Colon (tissue), 2 donors: ENCODE results near the gene CNPY2.
"Not testable (repeated sequence)": the region's sequence is repeated elsewhere in the genome, so short reads cannot be mapped to it uniquely, and the experiment has no call there.

Source experiments
- FAIRE-seq: peaks from 2 replicates; lab custom pipeline; 2012; peaks lifted over from hg19 to GRCh38; lab: Jason Lieb, UNC
- donor health status: control.
- donor health status: control.

The CNPY2 gene

DNA sequence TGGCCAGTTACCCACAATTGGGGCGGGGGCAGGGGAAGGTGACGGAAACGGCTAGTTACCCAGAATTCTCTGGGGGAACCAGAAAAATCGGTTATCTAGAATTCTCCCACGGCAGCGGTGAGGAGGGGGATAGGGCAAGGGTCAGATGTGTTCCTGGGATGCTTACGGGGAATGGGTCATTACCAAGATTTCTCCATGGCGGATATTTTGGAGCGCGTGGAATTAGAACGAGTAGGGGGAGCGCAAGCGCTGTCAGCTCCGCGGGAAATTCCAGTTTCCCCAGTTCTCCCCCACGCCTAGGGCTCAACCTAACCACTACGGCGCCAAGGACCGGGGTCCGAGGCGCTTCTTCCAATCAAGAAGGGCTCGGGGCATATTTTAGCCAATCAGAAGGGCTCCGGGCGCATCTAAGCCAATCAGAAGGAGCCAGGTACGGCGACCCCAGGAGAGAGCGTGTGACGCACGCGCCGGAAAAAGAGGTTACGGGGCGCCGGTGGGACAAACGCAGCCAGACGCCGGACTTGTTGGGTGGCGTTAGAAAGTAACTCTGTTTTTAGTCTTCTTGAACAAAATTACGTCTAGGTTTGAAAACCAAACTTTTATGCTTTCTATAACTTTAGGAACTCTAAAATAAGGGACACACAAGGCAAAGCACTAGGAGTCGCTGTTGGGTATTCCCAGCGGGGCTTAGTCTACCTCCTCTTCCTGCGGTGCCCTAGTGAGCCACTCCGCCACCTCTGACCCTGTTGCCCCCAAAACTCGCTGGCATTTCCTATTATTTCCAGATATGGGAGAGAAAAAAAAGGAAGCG, 18.1 kb upstream of the CNPY2 start, which contains the start of gene PAN2:
PAN2 (minus strand) TSS at position 322 of the 811 bp plus-strand sequence. CDS start 906 bp downstream, outside the sequence.
- FAIRE-seq: no peak

DNA sequence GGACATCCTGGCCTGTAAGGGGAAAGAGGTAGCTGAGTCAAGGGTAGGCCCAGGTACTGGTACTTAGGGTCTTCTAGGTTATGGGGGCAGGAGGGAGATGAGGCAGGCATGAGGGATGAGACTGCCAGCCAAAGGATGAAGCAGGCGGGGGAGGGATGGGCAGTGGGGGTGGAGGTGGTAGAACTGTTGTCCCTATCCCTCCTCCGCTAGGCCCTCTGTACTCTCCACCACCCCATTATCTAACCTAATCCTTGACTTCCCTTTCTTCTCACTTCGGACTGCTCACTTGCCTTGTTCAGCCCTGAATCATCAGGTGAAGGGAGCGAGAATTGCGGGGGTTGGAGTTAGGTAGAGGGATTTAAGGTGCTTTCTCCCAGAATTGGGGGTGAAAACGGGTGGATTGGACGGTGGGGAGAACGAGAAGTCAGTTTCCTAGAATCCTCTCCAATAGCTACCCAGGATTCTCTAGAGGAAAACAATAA, 17.4 kb upstream of the CNPY2 start:
- no peak for FAIRE-seq

DNA sequence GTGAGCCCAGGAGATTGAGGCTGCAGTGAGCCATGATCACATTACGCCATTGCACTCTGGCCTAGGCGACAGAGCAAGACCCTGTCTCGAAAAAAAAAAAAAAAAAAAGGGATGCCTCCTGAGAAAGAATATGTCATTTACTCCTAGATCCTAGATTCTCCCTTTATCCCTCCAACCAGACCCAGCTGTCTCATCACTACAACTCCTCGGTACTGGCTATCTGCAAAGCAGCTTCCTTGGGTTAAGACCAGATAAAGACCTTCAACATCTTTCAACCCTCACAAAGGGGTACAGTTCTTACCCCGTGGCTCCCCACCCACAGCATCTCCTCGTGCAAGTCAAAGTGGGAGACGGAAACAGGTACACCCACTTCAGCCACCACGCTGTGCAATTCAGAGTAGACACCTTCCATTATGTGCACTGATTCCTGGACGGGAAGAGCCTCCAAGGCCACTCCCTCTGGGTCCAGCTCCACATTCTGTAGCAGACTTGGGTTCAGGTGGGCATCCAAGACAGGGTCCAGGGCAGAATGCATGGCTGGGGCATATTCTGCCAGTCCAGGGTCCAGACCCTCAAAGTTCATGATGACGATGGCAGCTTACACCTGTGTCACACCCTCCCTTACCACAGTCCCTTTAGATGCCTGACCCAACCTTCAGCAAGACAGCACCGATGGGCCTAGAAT, 16.9 kb upstream of the CNPY2 start:
- FAIRE-seq: no peak

DNA sequence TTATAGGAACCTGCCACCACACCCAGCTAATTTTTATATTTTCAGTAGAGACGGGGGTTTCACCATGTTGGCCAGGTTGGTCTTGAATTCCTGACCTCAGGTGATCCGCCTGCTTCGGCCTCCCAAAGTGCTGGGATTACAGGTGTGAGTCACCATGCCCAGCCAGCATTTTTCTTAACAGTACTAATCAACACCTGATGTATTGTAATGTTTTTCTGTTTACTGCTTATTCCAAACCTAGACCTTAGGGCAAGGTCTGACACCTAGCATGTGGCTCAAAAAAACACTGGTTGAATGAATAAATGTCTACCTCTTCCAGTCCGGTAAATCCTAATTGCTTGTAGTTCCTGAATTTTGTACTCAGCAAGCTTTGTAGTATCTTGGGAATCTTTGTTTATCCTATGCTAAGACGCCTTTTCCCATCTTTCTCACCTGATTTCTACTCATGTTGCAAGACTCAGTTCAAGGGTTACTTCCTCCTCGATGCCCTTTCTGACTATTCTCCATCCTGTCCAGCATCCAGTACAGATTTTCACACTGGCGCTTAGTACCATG, 15.2 kb upstream of the CNPY2 start:
- FAIRE-seq: no peak

DNA sequence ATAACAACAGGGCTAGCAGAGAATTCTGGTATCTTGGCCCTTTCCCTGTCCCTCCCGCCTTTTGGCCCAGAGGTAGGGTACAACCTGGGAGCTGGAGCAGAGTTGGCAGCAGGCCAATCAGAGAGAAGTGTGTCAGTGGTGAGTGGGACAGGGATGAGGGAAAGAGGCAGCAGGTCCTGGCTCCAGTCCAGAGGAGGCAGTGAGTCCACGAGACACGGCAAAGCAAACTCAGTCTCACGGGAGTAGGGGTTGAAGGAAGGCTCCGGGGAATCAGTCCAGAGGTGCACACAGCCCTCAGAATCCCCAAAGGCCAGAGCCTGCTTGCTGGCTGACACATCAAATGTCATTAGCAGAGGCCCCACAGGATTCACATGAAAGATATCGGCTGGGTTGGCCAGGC, 10.7 kb upstream of the CNPY2 start:
- FAIRE-seq: no peak

DNA sequence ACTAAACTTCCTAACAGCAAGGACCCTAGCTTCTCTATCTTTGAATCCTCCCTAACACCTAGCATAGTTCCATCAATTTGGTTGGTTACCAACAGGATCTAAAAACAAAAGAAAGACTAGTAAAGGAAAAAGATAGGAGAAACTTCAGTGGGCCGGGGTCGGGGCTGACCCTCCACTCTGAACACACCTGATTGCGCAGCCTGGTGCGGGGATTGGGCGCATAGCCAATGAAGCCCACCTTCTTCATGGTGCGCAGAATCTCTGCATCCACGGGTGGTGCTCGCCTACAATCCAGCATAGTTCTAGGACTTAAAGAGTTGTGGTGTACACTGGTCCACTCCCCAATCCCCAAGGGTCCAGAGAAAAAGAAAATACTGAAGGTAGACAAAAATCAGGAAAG, 10.3 kb upstream of the CNPY2 start:
- no peak for FAIRE-seq

DNA sequence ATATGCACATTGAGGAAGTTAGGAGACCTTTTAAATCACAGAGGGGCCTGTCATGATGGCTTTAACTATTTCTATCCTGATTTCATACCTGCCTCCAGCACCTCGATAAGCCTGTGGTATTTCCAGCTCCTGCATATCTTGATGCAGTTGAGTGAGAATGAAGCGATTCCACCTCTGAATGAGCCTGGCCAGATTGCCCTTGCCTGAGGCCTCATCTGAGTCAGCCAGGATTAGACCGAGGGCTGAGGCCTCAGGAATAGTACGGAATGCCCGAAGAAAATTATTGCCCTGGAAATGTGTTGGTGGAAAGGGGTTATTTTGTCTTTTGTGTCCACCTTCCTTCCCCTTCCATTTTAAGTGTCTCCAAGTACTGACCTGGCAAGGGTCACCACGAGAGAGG, 8.4 kb upstream of the CNPY2 start:
- FAIRE-seq: no peak

DNA sequence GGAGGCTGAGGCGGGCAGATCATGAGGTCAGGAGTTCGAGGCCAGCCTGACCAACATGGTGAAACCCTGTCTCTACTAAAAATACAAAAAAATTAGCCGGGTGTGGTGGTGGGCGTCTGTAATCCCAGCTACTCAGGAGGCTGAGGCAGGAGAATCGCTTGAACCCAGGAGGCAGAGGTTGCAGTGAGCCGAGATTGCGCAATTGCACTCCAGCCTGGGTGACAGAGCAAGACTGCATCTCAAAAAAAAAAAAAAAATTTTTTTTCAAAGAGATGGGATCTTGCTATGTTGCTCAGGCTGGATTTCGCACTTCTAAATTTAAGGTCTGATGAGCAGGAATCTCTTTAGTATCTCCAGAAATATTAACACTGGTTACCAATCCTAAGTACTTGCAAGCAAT, 5.8 kb upstream of the CNPY2 start:
- FAIRE-seq: not testable (repeated sequence)

DNA sequence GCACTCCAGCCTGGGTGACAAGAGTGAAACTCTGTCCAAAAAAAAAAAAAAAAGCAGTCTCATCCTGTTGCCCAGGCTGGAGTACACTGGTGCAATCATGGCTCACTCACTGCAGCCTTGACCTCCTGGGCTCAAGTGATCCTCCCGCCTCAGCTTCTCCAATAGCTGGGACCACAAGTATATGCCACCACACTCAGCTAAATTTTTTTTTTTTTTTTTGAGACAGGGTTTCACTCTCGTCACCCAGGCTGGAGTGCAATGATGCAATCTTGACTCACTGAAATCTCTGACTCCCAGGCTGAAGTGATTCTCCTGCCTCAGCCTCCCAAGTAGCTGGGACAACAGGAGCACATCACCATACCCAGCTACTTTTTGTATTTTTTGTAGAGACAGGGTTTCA, 5.2 kb upstream of the CNPY2 start:
- FAIRE-seq: no peak

DNA sequence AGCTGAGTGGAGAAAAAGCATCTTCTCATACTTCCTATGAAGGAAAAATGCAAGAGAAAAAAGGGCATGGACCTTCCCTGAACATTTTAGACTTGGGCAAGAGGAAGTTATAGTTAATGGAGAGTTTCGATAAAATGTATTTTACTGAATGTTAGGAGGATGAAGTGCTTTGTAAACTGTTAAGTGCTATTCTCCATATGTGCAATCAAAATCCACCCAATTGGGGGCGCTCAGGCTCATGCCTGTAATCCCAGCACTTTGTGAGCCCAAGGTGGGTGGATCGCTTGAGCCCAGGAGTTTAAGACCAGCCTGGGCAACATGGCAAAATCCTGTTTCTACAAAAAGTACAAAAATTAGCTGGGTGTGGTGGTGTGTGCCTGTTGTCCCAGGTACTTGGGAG, 1.9 kb upstream of the CNPY2 start:
- no peak for FAIRE-seq

DNA sequence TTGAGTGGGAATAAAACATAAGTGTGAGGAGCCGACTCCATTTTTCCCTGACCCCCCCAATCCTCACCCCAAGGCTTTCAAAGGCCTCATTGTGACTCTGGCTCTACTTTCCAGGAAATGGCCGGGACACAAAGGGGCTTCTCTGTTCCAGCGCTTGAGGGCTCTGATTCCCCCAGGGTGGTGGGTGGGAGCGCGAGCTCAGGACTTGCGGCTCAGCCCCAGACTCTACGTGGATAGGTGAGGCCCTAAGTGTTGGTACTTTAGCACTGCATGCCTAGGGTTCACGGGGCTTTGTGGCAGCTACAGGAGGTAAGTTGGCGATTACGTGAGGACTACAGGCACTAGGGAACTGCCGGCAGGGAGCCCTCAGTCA, 553 bp downstream of the CNPY2 start:
- no peak for FAIRE-seq

DNA sequence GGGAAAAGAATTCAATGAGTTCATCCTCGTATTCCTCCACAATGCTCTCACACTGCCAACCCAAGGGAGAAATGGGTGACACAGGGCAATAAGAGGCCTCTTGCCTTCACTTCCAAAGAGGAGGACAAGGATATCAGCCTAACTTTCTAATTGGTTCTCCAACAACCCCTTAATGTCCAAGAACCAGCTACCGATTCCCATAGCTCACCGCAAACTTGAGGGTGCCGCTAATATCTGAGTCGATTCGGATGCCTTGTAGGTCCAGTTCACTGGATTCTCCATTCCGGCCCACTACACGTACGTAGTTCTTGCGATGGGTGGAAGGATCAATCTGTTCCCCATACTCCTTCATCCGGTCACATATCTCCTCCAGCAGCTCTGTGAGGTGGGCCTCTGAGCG, 4.8 kb downstream of the CNPY2 start:
- no peak for FAIRE-seq

DNA sequence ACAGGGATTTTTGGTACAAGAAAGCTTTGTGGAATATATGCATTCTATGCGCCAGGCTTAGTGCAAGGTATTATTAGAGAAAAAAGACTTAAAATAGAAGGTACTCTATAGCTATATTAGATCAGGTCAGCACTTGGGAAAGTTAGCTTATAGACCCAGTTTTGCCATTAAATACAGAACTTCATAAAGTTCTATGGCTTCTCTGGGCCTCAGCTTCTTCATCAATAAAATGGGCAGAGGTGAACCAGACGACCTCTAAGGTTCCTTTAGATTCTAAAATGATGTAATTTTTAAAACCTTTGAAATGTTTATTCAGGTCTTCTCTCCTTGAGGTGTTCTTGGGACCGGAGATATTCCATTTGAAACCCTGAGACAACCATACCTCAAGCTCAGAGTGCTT, 7.1 kb downstream of the CNPY2 start:
- no peak for FAIRE-seq

DNA sequence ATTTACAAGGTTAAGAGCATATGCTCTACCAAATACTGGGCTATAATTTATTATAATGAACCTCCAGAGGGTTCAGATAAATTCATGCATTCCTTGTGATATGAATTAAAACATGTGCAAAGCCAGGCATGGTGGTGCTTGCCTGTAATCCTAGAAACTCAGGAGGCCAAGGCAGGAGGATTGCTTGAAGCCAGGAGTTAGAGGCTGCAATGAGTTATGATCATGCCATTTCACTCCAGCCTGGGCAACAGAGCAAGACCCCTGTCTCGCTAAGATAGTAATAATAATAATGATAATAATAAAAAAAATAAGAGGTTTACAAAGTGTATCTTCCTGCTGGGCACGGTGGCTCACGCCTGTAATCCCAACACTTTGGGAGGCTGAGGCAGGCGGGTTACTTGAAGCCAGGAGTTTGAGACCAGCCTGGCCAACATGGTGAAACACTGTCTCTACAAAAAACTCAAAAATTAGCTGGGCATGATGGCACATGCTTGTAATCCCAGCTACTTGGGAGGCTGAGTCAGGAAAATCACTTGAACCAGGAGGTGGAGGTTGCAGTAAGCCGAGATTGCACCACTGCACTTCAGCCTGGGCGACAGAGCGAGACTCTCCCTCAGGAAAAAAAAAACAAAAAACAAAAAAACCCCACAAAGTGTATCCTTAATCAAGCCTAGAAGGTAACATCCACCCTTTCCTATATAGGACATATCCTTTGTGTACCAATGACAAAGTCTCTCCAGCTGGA, 8.4 kb downstream of the CNPY2 start:
- FAIRE-seq: no peak

DNA sequence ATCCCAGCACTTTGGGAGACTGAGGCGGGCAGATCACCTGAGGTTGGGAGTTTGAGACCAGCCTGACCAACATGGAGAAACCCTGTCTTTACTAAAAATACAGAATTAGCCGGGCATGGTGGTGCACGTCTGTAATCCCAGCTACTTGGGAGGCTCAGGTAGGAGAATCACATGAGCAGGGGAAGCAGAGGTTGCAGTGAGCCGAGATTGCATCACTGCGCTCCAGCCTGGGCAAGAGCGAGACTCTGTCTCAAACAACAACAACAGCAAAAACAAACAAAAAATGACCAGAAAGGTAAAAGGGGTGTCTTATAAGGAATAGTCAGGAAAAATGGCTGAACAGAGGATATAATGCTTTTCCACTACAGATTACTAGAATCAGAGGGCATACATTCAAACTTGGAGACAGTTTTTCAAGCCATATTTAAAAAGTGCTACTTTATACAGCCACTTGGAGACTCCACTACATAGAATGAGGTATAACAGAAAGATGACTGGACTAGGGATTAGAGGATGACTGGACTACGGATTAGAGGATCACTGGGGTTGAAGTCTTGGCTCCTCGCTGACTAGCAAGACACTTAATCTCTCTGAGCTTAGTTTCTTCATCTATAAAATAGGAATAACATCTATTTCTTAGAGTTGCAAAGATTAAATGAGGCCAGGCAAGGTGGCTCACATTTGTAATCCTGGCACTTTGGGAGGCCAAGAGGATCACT, 10.8 kb downstream of the CNPY2 start:
- FAIRE-seq: no peak

DNA sequence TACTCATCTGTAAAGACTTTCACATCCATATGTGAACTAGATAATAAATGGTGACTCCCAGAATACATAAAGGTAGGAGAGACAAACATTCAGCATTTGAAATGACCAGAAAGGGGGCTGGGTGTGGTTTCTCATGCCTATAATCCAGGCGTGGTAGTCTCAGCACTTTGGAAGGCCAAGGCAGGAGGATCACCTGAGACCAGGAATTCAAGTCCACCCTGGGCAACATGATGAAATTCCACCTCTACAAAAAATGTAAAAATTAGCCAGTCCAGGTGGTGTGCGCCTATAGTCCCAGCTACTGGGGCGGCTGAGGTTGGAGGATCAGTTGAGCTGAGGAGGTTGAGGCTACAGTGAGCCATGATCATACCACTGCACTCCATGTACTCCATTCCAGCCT, 11.5 kb downstream of the CNPY2 start:
- no peak for FAIRE-seq

DNA sequence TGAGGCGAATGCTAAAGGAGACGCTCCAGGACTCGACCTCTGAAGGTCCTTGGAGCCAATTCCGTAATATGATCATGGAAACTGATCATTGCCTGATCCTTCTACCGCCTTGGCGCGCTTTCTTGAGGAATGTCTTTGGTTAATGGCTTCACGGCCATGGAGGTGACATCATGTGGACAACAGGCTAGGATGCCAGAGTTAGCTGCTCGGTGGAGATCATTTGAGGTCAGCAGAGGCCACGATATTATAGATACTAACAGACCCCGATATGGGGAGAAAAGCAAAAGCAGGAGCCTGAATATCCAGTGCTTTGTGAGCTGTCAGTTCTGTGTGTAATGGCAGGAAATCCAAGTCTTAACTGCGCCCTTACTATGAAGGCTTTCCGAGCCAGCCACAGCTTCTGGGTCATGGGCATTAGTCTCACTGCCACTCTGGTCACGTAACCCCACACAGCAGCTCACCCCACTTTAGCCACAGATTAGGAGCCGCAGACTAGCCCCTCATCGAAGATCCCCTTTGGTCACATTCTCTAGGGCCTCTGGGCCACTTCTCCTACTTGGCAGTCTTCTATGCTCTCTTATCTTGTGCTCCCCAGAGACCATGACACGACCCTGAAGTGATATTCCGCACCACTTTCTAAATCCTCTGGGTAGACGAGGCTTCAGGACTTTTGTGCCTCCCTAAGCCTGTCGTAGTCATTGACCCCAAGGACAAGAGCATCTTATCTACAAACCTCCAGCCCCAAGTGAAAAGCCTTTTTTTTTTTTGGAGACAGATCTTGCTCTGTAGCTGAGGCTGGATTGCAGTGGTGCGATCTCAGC, 14.9 kb downstream of the CNPY2 start:
- FAIRE-seq: no peak

DNA sequence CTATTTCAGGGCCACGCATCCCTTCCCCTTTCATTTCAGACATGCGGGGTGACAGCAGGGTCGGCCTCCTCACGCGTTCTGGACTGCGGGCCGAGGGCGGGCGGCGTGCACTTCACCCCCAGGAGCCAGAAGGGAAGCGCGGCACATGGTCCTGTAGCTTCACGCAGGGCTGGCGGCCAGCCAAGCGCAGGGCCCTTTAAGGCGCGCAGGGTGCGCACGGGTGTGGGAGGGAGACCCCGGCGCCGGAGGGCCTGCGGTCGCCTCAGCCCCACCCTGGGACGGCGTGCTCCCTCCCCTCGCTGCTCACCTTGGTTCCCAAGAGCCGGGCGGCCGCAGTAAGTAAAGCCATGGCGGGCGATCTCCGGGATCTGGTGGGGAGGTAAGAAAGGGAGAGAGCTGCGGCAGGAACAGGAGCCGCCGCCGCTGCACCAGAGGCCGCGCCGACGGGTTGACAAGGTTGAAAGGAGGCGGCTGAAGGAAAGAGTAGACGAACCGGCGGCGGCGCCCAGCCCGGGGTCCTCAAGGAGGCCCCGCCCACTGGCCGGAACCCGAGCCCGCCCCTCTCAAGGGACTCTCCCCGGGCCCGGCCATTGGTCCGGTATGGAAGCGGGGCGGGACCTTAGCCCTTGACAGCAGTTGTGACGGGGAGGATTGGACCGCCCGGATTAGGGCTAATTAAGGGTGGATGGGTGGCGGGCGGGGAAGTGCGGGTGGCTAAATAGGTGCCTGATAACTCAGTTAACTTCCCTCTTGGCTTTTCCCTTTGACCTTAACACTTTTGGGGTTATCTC, 15.7 kb downstream of the CNPY2 start, which contains the start of gene CS:
CS (minus strand) TSS at position 478 of the 791 bp plus-strand sequence; CDS start at position 349, 129 bp downstream.
- no peak for FAIRE-seq

DNA sequence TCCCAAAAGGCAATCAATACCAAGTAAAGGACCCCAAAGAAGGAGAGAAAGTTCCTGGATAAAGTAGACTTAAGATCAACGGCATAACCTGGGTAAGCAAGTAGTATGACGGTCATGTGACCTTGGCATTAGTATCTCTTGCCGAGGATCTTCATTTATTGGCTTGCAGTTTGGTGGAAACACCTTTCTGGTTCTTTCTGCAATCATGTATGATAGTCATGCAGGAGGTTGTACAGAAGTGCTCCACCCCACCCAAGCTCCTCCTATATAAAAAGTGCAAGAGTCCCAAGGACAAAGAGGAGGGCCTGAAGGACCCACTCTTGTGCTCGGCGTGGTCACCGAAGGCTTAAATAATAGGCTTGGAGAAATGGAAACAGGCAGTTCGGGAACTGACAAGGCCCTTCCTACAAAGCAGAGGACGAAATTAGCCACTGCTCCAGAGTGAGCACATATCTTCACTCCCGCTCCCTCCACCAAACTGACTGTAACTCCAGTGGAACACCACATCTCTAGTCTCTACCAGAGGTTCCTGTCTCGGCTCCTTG, 16.4 kb downstream of the CNPY2 start:
- FAIRE-seq: no peak

DNA sequence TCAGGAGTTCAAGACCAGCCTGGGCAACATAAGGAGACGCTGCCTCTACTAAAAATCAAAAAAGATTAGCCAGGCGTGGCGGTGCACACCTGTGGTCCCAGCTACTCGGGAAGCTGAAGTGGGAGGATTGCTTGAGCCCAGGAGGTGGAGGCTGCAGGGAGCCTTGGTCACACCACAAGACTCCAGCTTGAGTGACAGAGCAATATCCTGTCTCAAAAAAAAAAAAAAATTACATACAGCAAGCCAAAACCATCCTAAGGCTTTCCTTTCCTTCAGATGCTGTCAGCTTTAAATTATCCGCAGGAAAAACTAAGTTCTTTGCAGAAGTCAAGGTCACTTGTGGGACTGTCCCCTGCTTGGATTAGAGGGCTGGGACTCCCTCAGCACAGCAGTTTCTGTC, 17.0 kb downstream of the CNPY2 start:
- FAIRE-seq: no peak
